ENCODE results near the gene MAIP1. TPM values are rescaled to one million over a fixed set of nuclear protein-coding genes. Genes with fewer than 3 reads are reported as not detected.

MAIP1 gene
- total and polyA plus RNA-seq, 9 of the 15 experiments (the other 6 are each of a cell fraction or from before 2014, with no cell fraction given): 3.6 to 30.0 (median 24.5) TPM

DNA sequence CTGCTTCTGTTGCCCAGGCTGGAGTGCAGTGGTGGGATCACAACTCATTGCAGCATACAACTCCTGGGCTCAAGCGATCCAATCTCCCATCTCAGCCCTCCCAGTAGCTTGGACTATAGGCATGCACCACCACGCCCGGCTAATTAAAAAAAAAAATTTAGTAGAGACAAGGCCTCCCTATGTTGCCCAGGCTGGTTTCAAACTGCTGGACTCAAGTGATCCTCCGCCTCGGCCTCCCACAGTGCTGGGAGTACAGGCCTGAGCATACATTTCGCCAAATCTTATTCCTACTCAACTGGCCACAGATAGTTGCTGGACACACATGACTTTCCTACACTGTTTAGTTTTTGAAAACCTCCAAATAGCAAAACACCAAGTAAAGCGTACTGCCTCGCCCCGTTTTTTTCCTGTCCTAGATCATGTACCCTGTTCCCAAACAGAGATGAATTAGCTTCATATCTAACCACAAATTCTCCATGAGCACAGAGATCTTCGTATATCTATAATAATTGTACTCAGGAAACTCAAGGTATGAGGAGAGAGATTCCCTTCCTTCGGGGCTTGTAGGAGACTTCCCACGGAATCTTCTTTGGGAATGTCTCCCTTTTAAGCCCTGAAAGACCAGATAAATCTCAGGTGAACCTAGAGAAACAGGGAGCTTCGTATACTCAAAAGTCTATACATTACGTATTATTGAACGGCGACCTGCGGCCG is 44.9 kb upstream of the MAIP1 start (continued):
- TF ChIP-seq, protein P1, sequence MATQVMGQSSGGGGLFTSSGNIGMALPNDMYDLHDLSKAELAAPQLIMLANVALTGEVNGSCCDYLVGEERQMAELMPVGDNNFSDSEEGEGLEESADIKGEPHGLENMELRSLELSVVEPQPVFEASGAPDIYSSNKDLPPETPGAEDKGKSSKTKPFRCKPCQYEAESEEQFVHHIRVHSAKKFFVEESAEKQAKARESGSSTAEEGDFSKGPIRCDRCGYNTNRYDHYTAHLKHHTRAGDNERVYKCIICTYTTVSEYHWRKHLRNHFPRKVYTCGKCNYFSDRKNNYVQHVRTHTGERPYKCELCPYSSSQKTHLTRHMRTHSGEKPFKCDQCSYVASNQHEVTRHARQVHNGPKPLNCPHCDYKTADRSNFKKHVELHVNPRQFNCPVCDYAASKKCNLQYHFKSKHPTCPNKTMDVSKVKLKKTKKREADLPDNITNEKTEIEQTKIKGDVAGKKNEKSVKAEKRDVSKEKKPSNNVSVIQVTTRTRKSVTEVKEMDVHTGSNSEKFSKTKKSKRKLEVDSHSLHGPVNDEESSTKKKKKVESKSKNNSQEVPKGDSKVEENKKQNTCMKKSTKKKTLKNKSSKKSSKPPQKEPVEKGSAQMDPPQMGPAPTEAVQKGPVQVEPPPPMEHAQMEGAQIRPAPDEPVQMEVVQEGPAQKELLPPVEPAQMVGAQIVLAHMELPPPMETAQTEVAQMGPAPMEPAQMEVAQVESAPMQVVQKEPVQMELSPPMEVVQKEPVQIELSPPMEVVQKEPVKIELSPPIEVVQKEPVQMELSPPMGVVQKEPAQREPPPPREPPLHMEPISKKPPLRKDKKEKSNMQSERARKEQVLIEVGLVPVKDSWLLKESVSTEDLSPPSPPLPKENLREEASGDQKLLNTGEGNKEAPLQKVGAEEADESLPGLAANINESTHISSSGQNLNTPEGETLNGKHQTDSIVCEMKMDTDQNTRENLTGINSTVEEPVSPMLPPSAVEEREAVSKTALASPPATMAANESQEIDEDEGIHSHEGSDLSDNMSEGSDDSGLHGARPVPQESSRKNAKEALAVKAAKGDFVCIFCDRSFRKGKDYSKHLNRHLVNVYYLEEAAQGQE (IDR thresholded peaks at IDR 0.05; ENCODE audit: borderline replicate concordance): no peak
- TF ChIP-seq, protein P1 (CRISPR knock-in tag; IDR thresholded peaks at IDR 0.05; ENCODE audit: low read depth): no peak

All from K562 (cell line).